K562 (cell line): Measurements from ENCODE around the gene COL8A2. TPM values are rescaled to one million over a fixed set of nuclear protein-coding genes. Genes with fewer than 3 reads are reported as not detected.

Source experiments
- ETV1 ChIP-seq: fragments of 450-650 bp; conservative IDR thresholded peaks from 2 replicates; pipeline ENCODE4 v1.6.1; 2016; ENCODE audit warnings: missing genetic modification characterization, control low read depth, low read depth, missing compliant biosample characterization
- FOXA3 ChIP-seq, 2 experiments: fragments of 450-650 bp in 1 of 2; sonication (generic) in 1 of 2; formaldehyde crosslinking; IDR thresholded peaks in 1 of 2; conservative IDR thresholded peaks in 1 of 2; 2 replicates each; pipeline versions ENCODE4 v1.4.0 to v1.8.0; 2020 to 2022; ENCODE audit warnings: mild to moderate bottlenecking in 2 of 2, missing genetic modification reagents in 1 of 2
- HDAC3 ChIP-seq: fragments of 450-650 bp; IDR thresholded peaks from 2 replicates; pipeline ENCODE4 v1.6.1; 2018; ENCODE audit warnings: borderline replicate concordance, mild to moderate bottlenecking, moderate library complexity; ENCODE audit not compliant: partially characterized antibody
- KLF6 ChIP-seq: fragments of 250-450 bp; sonication (Bioruptor Pico); IDR thresholded peaks from 2 replicates; pipeline ENCODE4 v1.4.0; 2020; ENCODE audit warnings: mild to moderate bottlenecking, moderate library complexity, borderline replicate concordance
- MBD2 ChIP-seq: sonication (generic); IDR thresholded peaks from 2 replicates; pipeline ENCODE4 v1.6.1; 2016; ENCODE audit warnings: low read depth, borderline replicate concordance
- NFE2L1 ChIP-seq: fragments of 450-650 bp; IDR thresholded peaks from 2 replicates; pipeline ENCODE4 v1.6.1; 2016; ENCODE audit warnings: missing genetic modification characterization, low read depth, mild to moderate bottlenecking, missing compliant biosample characterization, moderate library complexity, borderline replicate concordance
- NRF1 ChIP-seq, 2 experiments: fragments of 450-650 bp; IDR thresholded peaks in 1 of 2; conservative IDR thresholded peaks in 1 of 2; 2 replicates each; pipeline ENCODE4 v1.6.1; 2014; ENCODE audit warnings: mild to moderate bottlenecking in 2 of 2
- SIN3B ChIP-seq: fragments of 450-650 bp; IDR thresholded peaks from 2 replicates; pipeline ENCODE4 v1.6.1; 2017; ENCODE audit warnings: low read depth, mild to moderate bottlenecking, moderate library complexity
- WHSC1 ChIP-seq: IDR thresholded peaks from one replicate; pipeline ENCODE4 v1.6.1; 2012; ENCODE audit warnings: low read length, control low read depth, inconsistent platforms
- ZNF175 ChIP-seq: fragments of 200-800 bp; sonication (Bioruptor generic); IDR thresholded peaks from 2 replicates; pipeline ENCODE4 v1.6.1; 2016; ENCODE audit warnings: low read depth, mild to moderate bottlenecking, missing genetic modification characterization, missing compliant biosample characterization
- ZNF436 ChIP-seq: fragments of 250-450, 450-650 bp; sonication (Bioruptor Pico); formaldehyde crosslinking; IDR thresholded peaks from 2 replicates; pipeline ENCODE4 v1.7.0; 2020; ENCODE audit warnings: mild to moderate bottlenecking
- ZNF561 ChIP-seq: fragments of 450-650 bp; formaldehyde crosslinking; conservative IDR thresholded peaks from 2 replicates; pipeline ENCODE4 v1.4.0; 2020; ENCODE audit warnings: mild to moderate bottlenecking, moderate library complexity
- ZNF717 ChIP-seq: fragments of 250-450 bp; sonication (Bioruptor Pico); IDR thresholded peaks from 2 replicates; pipeline ENCODE4 v1.5.0; 2021
- polyA plus RNA-seq, 8 experiments: library from polyadenylated mRNA; depleted of rRNA in 4 of 8; stranded (reverse) in 5 of 8; unstranded in 3 of 8; fragments of >200 nt; fragmentation: Nextera tagmentation in 2 of 8; fragmentation: Illumina TruSeq in 1 of 8; extraction: Ambion mirVana in 2 of 8; extraction: Trizol in 1 of 8; gene quantifications; 2 replicates each; pipeline versions ENCODE4 v1.2.1 to v1.2.3, GENCODE V29; 2011 to 2014; ENCODE audit warnings: inconsistent platforms in 1 of 8, missing spikeins in 1 of 8
- total RNA-seq, 7 experiments: library from RNA; depleted of rRNA in 6 of 7; stranded (reverse); fragments of >200 nt in 6 of 7; fragmentation: Illumina TruSeq in 2 of 7; extraction: Trizol in 2 of 7; gene quantifications; 2 replicates each; pipeline versions ENCODE4 v1.2.1 to v1.2.3, GENCODE V29; 2011 to 2021; ENCODE audit warnings: low replicate concordance in 1 of 7
- TF ChIP-seq, protein P1 (sequence below): fragments of 250-450 bp; sonication (Bioruptor Pico); IDR thresholded peaks from 2 replicates; pipeline ENCODE4 v1.8.0; 2021; ENCODE audit warnings: mild to moderate bottlenecking, moderate library complexity
- TF ChIP-seq, protein P2 (sequence below), 3 experiments: IDR thresholded peaks in 2 of 3; conservative IDR thresholded peaks in 1 of 3; 2 replicates each; pipeline ENCODE4 v1.5.1; 2011 to 2012; ENCODE audit warnings: low read length in 3 of 3, mild to moderate bottlenecking in 3 of 3, control low read depth in 2 of 3, improper control_type of control experiment in 1 of 3, inconsistent platforms in 1 of 3, low read depth in 1 of 3, mixed read lengths in 1 of 3, moderate library complexity in 1 of 3; ENCODE audit not compliant: insufficient read depth in 2 of 3
- TF ChIP-seq, protein P3 (sequence below): fragments of 450-650 bp; IDR thresholded peaks from 2 replicates; pipeline ENCODE4 v1.6.1; 2018; ENCODE audit not compliant: partially characterized antibody
- TF ChIP-seq, protein P4 (sequence below): fragments of 450-650 bp; formaldehyde crosslinking; conservative IDR thresholded peaks from 2 replicates; pipeline ENCODE4 v1.4.0; 2022; ENCODE audit warnings: mild to moderate bottlenecking, missing genetic modification characterization

The COL8A2 gene
- total and polyA plus RNA-seq, 9 of the 15 experiments (the other 6 are each of a cell fraction or from before 2014, with no cell fraction given) = 0.03 to 0.14 (median 0.04) TPM; not detected in 5

DNA sequence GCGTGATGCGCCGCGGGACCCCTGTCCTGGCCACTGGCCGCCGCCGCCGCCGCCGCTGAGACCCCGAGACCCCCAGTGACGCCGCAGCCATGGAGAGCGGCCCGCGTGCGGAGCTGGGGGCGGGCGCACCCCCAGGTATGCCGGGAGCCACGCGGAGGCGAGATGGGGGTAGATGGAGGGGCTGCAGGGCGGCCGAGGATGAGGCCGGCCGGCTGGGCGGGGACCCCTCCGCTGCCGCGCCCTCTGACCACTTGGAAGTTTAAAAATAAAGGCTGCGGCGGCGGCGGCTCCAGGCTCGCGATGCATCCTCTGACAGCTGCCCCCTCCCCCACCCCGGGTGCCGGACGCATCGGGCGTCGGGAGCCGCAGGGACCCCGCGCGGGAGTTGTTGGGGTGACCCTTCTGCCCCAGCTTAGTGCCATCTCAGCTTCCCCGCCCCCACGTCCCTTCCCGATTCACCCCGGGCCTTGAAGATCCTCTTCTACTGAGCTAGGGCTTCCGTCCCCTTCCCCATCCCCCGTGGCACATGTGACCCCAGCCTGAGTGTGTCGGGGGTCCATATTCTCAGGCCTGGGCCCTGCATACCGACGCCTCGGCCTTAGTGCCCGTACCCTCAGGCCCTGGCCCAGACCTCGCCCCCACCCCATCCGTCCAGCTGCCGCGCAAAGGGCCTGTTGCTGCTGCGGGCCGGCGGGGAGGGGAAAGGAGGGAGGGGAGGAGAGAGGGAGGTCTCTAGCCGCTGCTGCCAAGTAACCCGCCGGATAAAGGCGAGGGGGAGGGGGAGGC, 31.5 kb upstream of the COL8A2 start (continued):
- TF ChIP-seq, protein P1, sequence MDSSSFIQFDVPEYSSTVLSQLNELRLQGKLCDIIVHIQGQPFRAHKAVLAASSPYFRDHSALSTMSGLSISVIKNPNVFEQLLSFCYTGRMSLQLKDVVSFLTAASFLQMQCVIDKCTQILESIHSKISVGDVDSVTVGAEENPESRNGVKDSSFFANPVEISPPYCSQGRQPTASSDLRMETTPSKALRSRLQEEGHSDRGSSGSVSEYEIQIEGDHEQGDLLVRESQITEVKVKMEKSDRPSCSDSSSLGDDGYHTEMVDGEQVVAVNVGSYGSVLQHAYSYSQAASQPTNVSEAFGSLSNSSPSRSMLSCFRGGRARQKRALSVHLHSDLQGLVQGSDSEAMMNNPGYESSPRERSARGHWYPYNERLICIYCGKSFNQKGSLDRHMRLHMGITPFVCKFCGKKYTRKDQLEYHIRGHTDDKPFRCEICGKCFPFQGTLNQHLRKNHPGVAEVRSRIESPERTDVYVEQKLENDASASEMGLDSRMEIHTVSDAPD = no peak
- no peak for TF ChIP-seq ZNF175 (CRISPR knock-in tag)
- TF ChIP-seq WHSC1 = no peak
- TF ChIP-seq ETV1 (tag) = peak; percentile 46; the same call in 1 of the 2 replicates
- TF ChIP-seq, protein P2, sequence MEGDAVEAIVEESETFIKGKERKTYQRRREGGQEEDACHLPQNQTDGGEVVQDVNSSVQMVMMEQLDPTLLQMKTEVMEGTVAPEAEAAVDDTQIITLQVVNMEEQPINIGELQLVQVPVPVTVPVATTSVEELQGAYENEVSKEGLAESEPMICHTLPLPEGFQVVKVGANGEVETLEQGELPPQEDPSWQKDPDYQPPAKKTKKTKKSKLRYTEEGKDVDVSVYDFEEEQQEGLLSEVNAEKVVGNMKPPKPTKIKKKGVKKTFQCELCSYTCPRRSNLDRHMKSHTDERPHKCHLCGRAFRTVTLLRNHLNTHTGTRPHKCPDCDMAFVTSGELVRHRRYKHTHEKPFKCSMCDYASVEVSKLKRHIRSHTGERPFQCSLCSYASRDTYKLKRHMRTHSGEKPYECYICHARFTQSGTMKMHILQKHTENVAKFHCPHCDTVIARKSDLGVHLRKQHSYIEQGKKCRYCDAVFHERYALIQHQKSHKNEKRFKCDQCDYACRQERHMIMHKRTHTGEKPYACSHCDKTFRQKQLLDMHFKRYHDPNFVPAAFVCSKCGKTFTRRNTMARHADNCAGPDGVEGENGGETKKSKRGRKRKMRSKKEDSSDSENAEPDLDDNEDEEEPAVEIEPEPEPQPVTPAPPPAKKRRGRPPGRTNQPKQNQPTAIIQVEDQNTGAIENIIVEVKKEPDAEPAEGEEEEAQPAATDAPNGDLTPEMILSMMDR (IDR thresholded peaks at IDR 0.05 in 2 of 3, conservative IDR thresholded peaks at IDR 0.05 in 1 of 3; ENCODE audit: insufficient read depth in 2 of 3, low read depth in 1 of 3, low read length in 3 of 3) = no peak
- TF ChIP-seq, protein P3, sequence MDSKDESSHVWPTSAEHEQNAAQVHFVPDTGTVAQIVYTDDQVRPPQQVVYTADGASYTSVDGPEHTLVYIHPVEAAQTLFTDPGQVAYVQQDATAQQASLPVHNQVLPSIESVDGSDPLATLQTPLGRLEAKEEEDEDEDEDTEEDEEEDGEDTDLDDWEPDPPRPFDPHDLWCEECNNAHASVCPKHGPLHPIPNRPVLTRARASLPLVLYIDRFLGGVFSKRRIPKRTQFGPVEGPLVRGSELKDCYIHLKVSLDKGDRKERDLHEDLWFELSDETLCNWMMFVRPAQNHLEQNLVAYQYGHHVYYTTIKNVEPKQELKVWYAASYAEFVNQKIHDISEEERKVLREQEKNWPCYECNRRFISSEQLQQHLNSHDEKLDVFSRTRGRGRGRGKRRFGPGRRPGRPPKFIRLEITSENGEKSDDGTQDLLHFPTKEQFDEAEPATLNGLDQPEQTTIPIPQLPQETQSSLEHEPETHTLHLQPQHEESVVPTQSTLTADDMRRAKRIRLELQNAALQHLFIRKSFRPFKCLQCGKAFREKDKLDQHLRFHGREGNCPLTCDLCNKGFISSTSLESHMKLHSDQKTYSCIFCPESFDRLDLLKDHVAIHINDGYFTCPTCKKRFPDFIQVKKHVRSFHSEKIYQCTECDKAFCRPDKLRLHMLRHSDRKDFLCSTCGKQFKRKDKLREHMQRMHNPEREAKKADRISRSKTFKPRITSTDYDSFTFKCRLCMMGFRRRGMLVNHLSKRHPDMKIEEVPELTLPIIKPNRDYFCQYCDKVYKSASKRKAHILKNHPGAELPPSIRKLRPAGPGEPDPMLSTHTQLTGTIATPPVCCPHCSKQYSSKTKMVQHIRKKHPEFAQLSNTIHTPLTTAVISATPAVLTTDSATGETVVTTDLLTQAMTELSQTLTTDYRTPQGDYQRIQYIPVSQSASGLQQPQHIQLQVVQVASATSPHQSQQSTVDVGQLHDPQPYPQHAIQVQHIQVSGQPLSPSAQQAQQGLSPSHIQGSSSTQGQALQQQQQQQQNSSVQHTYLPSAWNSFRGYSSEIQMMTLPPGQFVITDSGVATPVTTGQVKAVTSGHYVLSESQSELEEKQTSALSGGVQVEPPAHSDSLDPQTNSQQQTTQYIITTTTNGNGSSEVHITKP = peak; percentile 65
- peak; percentile 49; the same call in 1 of the 2 replicates for TF ChIP-seq SIN3B
- peak in 1 of 2 experiments; percentile 6; a peak in 3 of 4 replicates for TF ChIP-seq NRF1 (conservative IDR thresholded peaks at IDR 0.05 in 1 of 2, IDR thresholded peaks at IDR 0.05 in 1 of 2)
- TF ChIP-seq, protein P4, sequence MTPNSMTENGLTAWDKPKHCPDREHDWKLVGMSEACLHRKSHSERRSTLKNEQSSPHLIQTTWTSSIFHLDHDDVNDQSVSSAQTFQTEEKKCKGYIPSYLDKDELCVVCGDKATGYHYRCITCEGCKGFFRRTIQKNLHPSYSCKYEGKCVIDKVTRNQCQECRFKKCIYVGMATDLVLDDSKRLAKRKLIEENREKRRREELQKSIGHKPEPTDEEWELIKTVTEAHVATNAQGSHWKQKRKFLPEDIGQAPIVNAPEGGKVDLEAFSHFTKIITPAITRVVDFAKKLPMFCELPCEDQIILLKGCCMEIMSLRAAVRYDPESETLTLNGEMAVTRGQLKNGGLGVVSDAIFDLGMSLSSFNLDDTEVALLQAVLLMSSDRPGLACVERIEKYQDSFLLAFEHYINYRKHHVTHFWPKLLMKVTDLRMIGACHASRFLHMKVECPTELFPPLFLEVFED (CRISPR knock-in tag) = 0 out of 2 replicates have a peak, but pooled peaks have one; percentile 33
- TF ChIP-seq HDAC3 = no peak
- no peak for TF ChIP-seq NFE2L1 (tag)
- TF ChIP-seq ZNF717 (CRISPR knock-in tag) = peak; percentile 76; the same call in 1 of the 2 replicates
- no peak for TF ChIP-seq ZNF561 (CRISPR knock-in tag)
- peak; percentile 6; the same call in 1 of the 2 replicates for TF ChIP-seq MBD2
- no peak for TF ChIP-seq KLF6 (CRISPR knock-in tag)
- 0 out of 4 replicates have a peak, but pooled peaks of 1 of the 2 experiments have one; percentile 57 for TF ChIP-seq FOXA3 (CRISPR knock-in tag; conservative IDR thresholded peaks at IDR 0.05 in 1 of 2, IDR thresholded peaks at IDR 0.05 in 1 of 2)
- TF ChIP-seq ZNF436 (CRISPR knock-in tag) = no peak
